Trophoblast cell (in vitro differentiated cells and primary cell): ENCODE measurements around the gene ZNF675. TPM values are rescaled to one million over a fixed set of nuclear protein-coding genes. Genes with fewer than 3 reads are reported as not detected.
"Not testable (repeated sequence)": the region's sequence is repeated elsewhere in the genome, so short reads cannot be mapped to it uniquely, and the experiment has no call there.

Experiments used
- DNase-seq, 2 donors: peaks; one replicate each; pipeline ENCODE4 v3.0.0-alpha.2; 2016
- H2AFZ ChIP-seq: 2 replicates; pipeline ENCODE4 v1.6.1; 2013; ENCODE audit warnings: low read length, moderate library complexity, mild to moderate bottlenecking; ENCODE audit not compliant: insufficient read depth, poor library complexity
- H2AK5ac ChIP-seq: 2 replicates; pipeline ENCODE4 v1.6.1; 2013; ENCODE audit warnings: mild to moderate bottlenecking, low read length
- H2BK120ac ChIP-seq: 2 replicates; pipeline ENCODE4 v1.6.1; 2013; ENCODE audit warnings: low read length, mild to moderate bottlenecking, moderate library complexity; ENCODE audit not compliant: insufficient read depth, poor library complexity
- H2BK12ac ChIP-seq: 2 replicates; pipeline ENCODE4 v1.6.1; 2013; ENCODE audit warnings: mild to moderate bottlenecking, low read length, moderate library complexity
- H2BK5ac ChIP-seq: 2 replicates; pipeline ENCODE4 v1.6.1; 2013; ENCODE audit warnings: low read length, low read depth, moderate library complexity, mild to moderate bottlenecking; ENCODE audit not compliant: poor library complexity
- H3K14ac ChIP-seq: 2 replicates; pipeline ENCODE4 v1.6.1; 2013; ENCODE audit warnings: mild to moderate bottlenecking, low read length
- H3K18ac ChIP-seq: 2 replicates; pipeline ENCODE4 v1.6.1; 2013; ENCODE audit warnings: mild to moderate bottlenecking, low read length
- H3K23ac ChIP-seq: 2 replicates; pipeline ENCODE4 v1.6.1; 2013; ENCODE audit warnings: low read length
- H3K27ac ChIP-seq: 2 replicates; pipeline ENCODE4 v1.5.1; 2013; ENCODE audit warnings: low read depth, mild to moderate bottlenecking, inconsistent platforms, low read length, moderate library complexity
- H3K27me3 ChIP-seq: 2 replicates; pipeline ENCODE4 v1.6.1; 2013; ENCODE audit warnings: inconsistent platforms, mild to moderate bottlenecking, low read length, moderate library complexity; ENCODE audit not compliant: insufficient read depth
- H3K36me3 ChIP-seq, 2 experiments: 1 replicate in 1 of 2; 2 replicates in 1 of 2; pipeline ENCODE4 v1.6.1; 2013; ENCODE audit warnings: low read length in 2 of 2, mild to moderate bottlenecking in 2 of 2, moderate library complexity in 1 of 2; ENCODE audit not compliant: insufficient read depth in 2 of 2, control insufficient read depth in 1 of 2
- H3K4ac ChIP-seq: 2 replicates; pipeline ENCODE4 v1.6.1; 2013; ENCODE audit warnings: low read depth, mild to moderate bottlenecking, low read length, moderate library complexity
- H3K4me1 ChIP-seq, 2 experiments: 1 replicate in 1 of 2; 2 replicates in 1 of 2; pipeline ENCODE4 v1.6.1; 2013; ENCODE audit warnings: low read length in 2 of 2, mild to moderate bottlenecking in 2 of 2, moderate library complexity in 1 of 2; ENCODE audit not compliant: insufficient read depth in 2 of 2, control insufficient read depth in 1 of 2
- H3K4me2 ChIP-seq: 2 replicates; pipeline ENCODE4 v1.6.1; 2013; ENCODE audit warnings: inconsistent platforms, mild to moderate bottlenecking, low read length, moderate library complexity
- H3K4me3 ChIP-seq: 2 replicates; pipeline ENCODE4 v1.5.1; 2013; ENCODE audit warnings: mild to moderate bottlenecking, low read depth, low read length, inconsistent platforms
- H3K79me1 ChIP-seq: one replicate; pipeline ENCODE4 v1.6.1; 2013; ENCODE audit warnings: low read length
- H3K79me2 ChIP-seq: 2 replicates; pipeline ENCODE4 v1.6.1; 2013; ENCODE audit warnings: low read length, mild to moderate bottlenecking; ENCODE audit not compliant: control insufficient read depth, insufficient read depth, poor library complexity
- H3K9ac ChIP-seq: 2 replicates; pipeline ENCODE4 v1.6.1; 2013; ENCODE audit warnings: mild to moderate bottlenecking, low read length
- H3K9me3 ChIP-seq: 2 replicates; pipeline ENCODE4 v1.6.1; 2013; ENCODE audit warnings: low read depth, mild to moderate bottlenecking, control low read depth, inconsistent platforms, low read length; ENCODE audit not compliant: insufficient read depth
- H4K12ac ChIP-seq: 2 replicates; pipeline ENCODE4 v1.6.1; 2013; ENCODE audit warnings: low read depth, mild to moderate bottlenecking, low read length, moderate library complexity
- H4K8ac ChIP-seq: 2 replicates; pipeline ENCODE4 v1.6.1; 2013; ENCODE audit warnings: low read depth, mild to moderate bottlenecking, low read length, moderate library complexity
- H4K91ac ChIP-seq: one replicate; pipeline ENCODE4 v1.6.1; 2013; ENCODE audit warnings: low read depth, mild to moderate bottlenecking, low read length, moderate library complexity
- WGBS: extraction: QIAGEN DNeasy Blood & Tissue Kit; methylation state at CpG from one replicate; pipeline ENCODE4 v1.1.7; 2013; ENCODE audit warnings: missing lambda C conversion rate; ENCODE audit not compliant: insufficient read length, insufficient coverage; ENCODE audit errors: extremely low coverage; 5-methylcytosine and 5-hydroxymethylcytosine counted together
- polyA plus RNA-seq: library from polyadenylated mRNA; stranded (reverse); fragments of 200-250 nt; gene quantifications from 2 replicates; pipeline ENCODE4 v1.2.3, GENCODE V29; 2013

ZNF675 gene
- polyA plus RNA-seq: 11.8 and 12.6 TPM in 2 replicates

DNA sequence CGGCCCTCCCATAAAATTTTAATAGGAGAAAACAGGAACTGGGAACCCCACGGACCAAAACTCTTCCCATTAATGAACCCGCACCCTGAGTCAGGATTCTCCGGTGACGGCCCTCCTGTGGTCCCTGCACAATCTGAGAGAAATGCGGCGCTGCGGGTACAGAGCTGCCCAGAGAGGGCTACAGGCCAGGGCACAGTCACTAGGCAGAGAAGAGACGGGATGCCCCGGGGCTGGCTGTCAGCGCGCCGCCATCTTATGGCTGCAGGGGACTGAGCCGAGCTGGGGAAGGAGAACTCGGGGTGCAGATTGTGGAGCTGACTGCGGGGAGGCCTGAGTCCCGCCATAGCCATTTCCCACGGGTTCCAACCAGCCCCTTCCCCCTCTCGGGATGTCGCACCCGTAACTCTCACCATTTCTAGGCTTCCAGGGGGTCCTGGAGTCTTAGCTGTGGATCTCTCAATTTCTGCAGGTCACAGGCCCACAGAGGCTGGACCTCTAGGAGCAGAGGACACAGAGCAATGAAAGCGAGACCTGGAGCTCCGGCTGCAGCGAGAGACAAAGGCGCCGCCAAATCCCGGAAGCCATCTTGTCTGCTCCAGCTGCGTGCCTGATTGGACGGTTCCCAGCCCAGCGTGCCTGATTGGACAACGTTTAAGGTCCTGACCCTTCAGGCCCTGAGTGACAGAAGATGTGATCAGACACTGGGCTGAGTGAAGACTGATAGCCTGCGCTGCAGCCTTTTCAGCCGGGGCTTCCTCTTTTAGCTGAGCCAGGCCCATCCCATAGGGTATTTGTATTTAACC is at the start of gene ZNF675:
TSS of gene ZNF675 (minus strand) at position 592 of the 803 bp plus-strand sequence. CDS start at position 413, 179 bp downstream.
- Histone ChIP-seq H3K79me2 (peaks cover 4% of the 10 kb centered on the region), H3K23ac (no peak within 1 kb of the TSS), H3K18ac (peak within 1 kb of the TSS; percentile 80), H3K79me1 (peaks cover 4% of the 10 kb centered on the region), H3K36me3 (peaks cover 3 to 5% of the 10 kb centered on the region in 2 experiments), H2AFZ (peak within 1 kb of the TSS; percentile 80), H3K4me1 (no peaks in the 10 kb centered on the region), H3K27ac (peak within 1 kb of the TSS; percentile 90), H2AK5ac (no peak within 1 kb of the TSS), H3K4me3 (peak within 1 kb of the TSS; percentile 93), H4K8ac (peak within 1 kb of the TSS; percentile 92), H3K4ac (no peak within 1 kb of the TSS), H4K12ac (peak within 1 kb of the TSS; percentile 97), H4K91ac (peak within 1 kb of the TSS; percentile 74), H3K4me2 (peak within 1 kb of the TSS; percentile 69), H3K14ac (peak within 1 kb of the TSS; percentile 85), H3K27me3 (no peaks in the 10 kb centered on the region), H3K9me3 (no peaks in the 10 kb centered on the region), H2BK120ac (peak within 1 kb of the TSS; percentile 75), H2BK12ac (no peak within 1 kb of the TSS), H3K9ac (peak within 1 kb of the TSS; percentile 79), H2BK5ac (peak within 1 kb of the TSS; percentile 25)
- peak; percentile 96 to 97 for DNase-seq
- no CpG with 5 or more reads among the region's 33 CpGs for WGBS

DNA sequence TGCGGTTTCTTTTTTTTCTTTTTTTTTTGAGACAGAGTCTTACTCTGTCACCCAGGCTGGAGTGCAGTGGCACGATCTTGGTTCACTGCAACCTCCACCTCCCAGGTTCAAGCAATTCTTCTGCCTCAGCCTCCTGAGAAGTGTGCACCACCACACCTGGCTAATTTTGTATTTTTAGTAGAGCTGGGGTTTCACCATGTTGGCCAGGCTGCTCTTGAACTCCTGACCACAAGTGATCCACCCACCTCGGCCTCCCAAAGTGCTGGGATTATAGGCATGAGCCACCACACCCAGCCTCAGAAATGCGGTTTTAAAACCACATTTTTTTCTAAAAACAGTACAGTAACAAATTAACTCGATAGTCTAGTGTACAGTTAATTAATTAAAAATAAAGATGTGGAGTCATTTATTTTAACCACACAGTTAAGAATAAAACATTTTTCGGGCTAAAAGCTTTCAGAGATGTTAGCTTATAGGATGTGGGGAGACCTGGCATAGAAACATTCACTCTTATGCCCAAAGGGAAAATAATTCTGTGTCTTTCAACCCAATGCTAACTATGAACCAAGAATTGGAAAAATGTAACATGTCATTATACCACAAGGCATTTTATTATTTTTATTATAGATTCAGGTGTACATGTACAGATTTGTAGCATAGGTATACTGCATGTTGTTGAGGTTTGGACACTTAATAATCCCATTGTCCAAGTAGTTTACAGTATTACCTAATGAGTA is 43.9 kb upstream of the ZNF675 start:
- H3K9me3 ChIP-seq, H3K9ac ChIP-seq, H2BK12ac ChIP-seq, H3K4me3 ChIP-seq, H2BK5ac ChIP-seq, H3K4ac ChIP-seq, H4K91ac ChIP-seq, H2BK120ac ChIP-seq, H3K79me1 ChIP-seq, H3K4me2 ChIP-seq, H4K12ac ChIP-seq, H2AK5ac ChIP-seq, H3K27ac ChIP-seq, H3K4me1 ChIP-seq, DNase-seq, H3K14ac ChIP-seq, H3K79me2 ChIP-seq, H4K8ac ChIP-seq, H3K27me3 ChIP-seq, H3K36me3 ChIP-seq, H3K18ac ChIP-seq, H2AFZ ChIP-seq, H3K23ac ChIP-seq: not testable (repeated sequence)
- WGBS: no CpG with 5 or more reads among the region's 6 CpGs

DNA sequence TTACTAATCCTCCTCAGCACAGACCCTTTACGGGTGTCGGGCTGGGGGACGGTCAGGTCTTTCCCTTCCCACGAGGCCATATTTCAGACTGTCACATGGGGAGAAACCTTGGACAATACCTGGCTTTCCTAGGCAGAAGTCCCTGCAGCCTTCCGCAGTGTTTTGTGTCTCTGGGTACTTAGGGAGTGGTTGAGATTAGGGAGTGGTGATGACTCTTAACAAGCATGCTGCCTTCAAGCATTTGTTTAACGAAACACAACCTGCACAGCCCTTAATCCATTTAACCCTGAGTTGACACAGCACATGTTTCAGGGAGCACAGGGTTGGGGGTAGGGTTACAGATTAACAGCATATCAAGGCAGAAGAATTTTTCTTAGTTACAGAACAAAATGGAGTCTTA is 37.1 kb upstream of the ZNF675 start:
- H2AK5ac ChIP-seq, H3K27ac ChIP-seq, H3K27me3 ChIP-seq, H2BK12ac ChIP-seq, H2AFZ ChIP-seq, H3K9ac ChIP-seq, H2BK120ac ChIP-seq, H3K23ac ChIP-seq, H3K4ac ChIP-seq, H3K18ac ChIP-seq, H2BK5ac ChIP-seq, H3K4me3 ChIP-seq, H3K79me1 ChIP-seq, H3K9me3 ChIP-seq, H3K14ac ChIP-seq, H3K4me1 ChIP-seq, H4K12ac ChIP-seq, H4K8ac ChIP-seq, H3K79me2 ChIP-seq, H3K36me3 ChIP-seq, H4K91ac ChIP-seq: not testable (repeated sequence)
- peak overlapping the region; percentile 10 for H3K4me2 ChIP-seq
- peak; percentile 26 to 43 for DNase-seq
- WGBS: no CpG with 5 or more reads among the region's 6 CpGs

DNA sequence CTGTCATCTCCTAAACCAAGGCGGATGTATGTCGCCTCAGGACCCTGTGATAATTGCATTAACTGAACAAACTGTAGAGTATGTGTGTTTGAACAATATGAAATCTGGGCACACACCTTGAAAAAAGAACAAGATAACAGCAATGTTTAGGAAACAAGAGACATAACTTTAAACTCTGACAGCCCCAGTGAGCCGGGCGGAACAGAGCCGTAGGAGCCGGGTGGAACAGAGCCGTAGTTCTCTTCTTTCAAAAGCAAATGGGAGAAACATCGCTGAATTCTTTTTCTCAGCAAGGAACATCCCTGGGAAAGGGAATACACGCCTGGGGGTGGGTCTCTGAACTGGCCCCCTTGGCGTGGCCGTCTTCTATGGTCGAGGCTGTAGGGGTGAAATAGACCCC is 31.8 kb upstream of the ZNF675 start:
- no peaks in the 10 kb centered on the region for H3K4me1 ChIP-seq
- no peaks in the 10 kb centered on the region for H3K9me3 ChIP-seq
- no peak overlapping the region for H3K4me3 ChIP-seq
- no peak overlapping the region for H2BK5ac ChIP-seq
- H3K4ac ChIP-seq: no peak overlapping the region
- H3K4me2 ChIP-seq: peak overlapping the region; percentile 43
- no peak overlapping the region for H3K23ac ChIP-seq
- H3K18ac ChIP-seq: no peak overlapping the region
- no peaks in the 10 kb centered on the region for H3K79me1 ChIP-seq
- no peak overlapping the region for H2BK12ac ChIP-seq
- no peak overlapping the region for H2BK120ac ChIP-seq
- H4K12ac ChIP-seq: no peak overlapping the region
- no peak overlapping the region for H2AK5ac ChIP-seq
- no CpG with 5 or more reads among the region's 12 CpGs for WGBS
- no peaks in the 10 kb centered on the region for H3K27me3 ChIP-seq
- no peak overlapping the region for H4K91ac ChIP-seq
- H4K8ac ChIP-seq: no peak overlapping the region
- no peak overlapping the region for H3K14ac ChIP-seq
- H3K79me2 ChIP-seq: no peaks in the 10 kb centered on the region
- DNase-seq: no peak
- no peak overlapping the region for H3K9ac ChIP-seq
- no peak overlapping the region for H2AFZ ChIP-seq
- no peak overlapping the region for H3K27ac ChIP-seq
- no peaks in the 10 kb centered on the region for H3K36me3 ChIP-seq
